HepG2 (cell line): ENCODE data around the gene MLLT10. TPM values are rescaled to one million over a fixed set of nuclear protein-coding genes. Genes with fewer than 3 reads are reported as not detected.

Experiments
- CENPT ChIP-seq: sonication (generic); formaldehyde crosslinking; IDR thresholded peaks from 2 replicates; pipeline ENCODE4 v1.8.0; 2022; ENCODE audit warnings: low read depth, mild to moderate bottlenecking, moderate library complexity, missing genetic modification reagents
- FOXK1 ChIP-seq: sonication (generic); formaldehyde crosslinking; IDR thresholded peaks from 2 replicates; pipeline ENCODE4 v1.4.0; 2020; ENCODE audit warnings: low read depth, missing genetic modification reagents, borderline replicate concordance
- PAWR ChIP-seq: sonication (generic); formaldehyde crosslinking; IDR thresholded peaks from 2 replicates; pipeline ENCODE4 v1.4.0; 2020; ENCODE audit warnings: missing genetic modification reagents, mild to moderate bottlenecking, borderline replicate concordance
- RFXAP ChIP-seq: sonication (generic); formaldehyde crosslinking; IDR thresholded peaks from 2 replicates; pipeline ENCODE4 v1.4.0; 2020; ENCODE audit warnings: missing genetic modification reagents, borderline replicate concordance
- SALL1 ChIP-seq: sonication (generic); formaldehyde crosslinking; IDR thresholded peaks from 2 replicates; pipeline ENCODE4 v1.8.0; 2022; ENCODE audit warnings: mild to moderate bottlenecking, missing genetic modification reagents
- SIN3A ChIP-seq: IDR thresholded peaks from 2 replicates; pipeline ENCODE4 v1.6.1; 2011; ENCODE audit warnings: low read depth, mild to moderate bottlenecking, control low read depth, low read length, borderline replicate concordance
- SMAD1 ChIP-seq: sonication (generic); formaldehyde crosslinking; IDR thresholded peaks from 2 replicates; pipeline ENCODE4 v1.4.0; 2020; ENCODE audit warnings: missing genetic modification reagents, low read depth, mild to moderate bottlenecking, borderline replicate concordance
- ZBTB4 ChIP-seq: sonication (generic); formaldehyde crosslinking; IDR thresholded peaks from 2 replicates; pipeline ENCODE4 v1.4.0; 2020; ENCODE audit warnings: missing genetic modification reagents, mild to moderate bottlenecking, borderline replicate concordance
- ZBTB42 ChIP-seq: sonication (generic); formaldehyde crosslinking; IDR thresholded peaks from 2 replicates; pipeline ENCODE4 v1.5.0; 2020; ENCODE audit warnings: mild to moderate bottlenecking, missing genetic modification reagents
- ZNF275 ChIP-seq: sonication (generic); formaldehyde crosslinking; IDR thresholded peaks from 2 replicates; pipeline ENCODE4 v1.8.0; 2022; ENCODE audit warnings: missing genetic modification reagents, mild to moderate bottlenecking, inconsistent platforms, borderline replicate concordance
- ZNF282 ChIP-seq: fragments of 450-650 bp; IDR thresholded peaks from 2 replicates; pipeline ENCODE4 v1.6.1; 2018; ENCODE audit not compliant: partially characterized antibody
- ZNF431 ChIP-seq: sonication (generic); formaldehyde crosslinking; IDR thresholded peaks from 2 replicates; pipeline ENCODE4 v1.9.0; 2022; ENCODE audit warnings: missing genetic modification reagents, low read depth, mild to moderate bottlenecking, borderline replicate concordance
- ZNF709 ChIP-seq: sonication (generic); formaldehyde crosslinking; IDR thresholded peaks from 2 replicates; pipeline ENCODE4 v1.5.0; 2020; ENCODE audit warnings: mild to moderate bottlenecking, missing genetic modification reagents
- ZNF749 ChIP-seq: sonication (generic); formaldehyde crosslinking; IDR thresholded peaks from 2 replicates; pipeline ENCODE4 v1.8.0; 2022; ENCODE audit warnings: mild to moderate bottlenecking, missing genetic modification reagents, moderate library complexity, borderline replicate concordance
- polyA plus RNA-seq, 8 experiments: library from polyadenylated mRNA; depleted of rRNA in 3 of 8; stranded (reverse) in 7 of 8; unstranded in 1 of 8; fragments of >200 nt; fragmentation: Illumina TruSeq in 4 of 8; extraction: Trizol in 4 of 8; gene quantifications; 2 replicates each; pipeline versions ENCODE4 v1.2.1 to v1.2.3, GENCODE V29; 2011 to 2016; ENCODE audit warnings: low read depth in 4 of 8, missing spikeins in 1 of 8, mixed read lengths in 1 of 8; ENCODE audit not compliant: insufficient read depth in 1 of 8
- total RNA-seq, 5 experiments: library from RNA; depleted of rRNA; stranded (reverse); fragments of >200 nt; fragmentation: Illumina TruSeq; extraction: Trizol; gene quantifications; 2 replicates each; pipeline ENCODE4 v1.2.3, GENCODE V29; 2016; ENCODE audit warnings: low read depth in 1 of 5
- TF ChIP-seq, protein P1 (sequence below): IDR thresholded peaks from 2 replicates; pipeline ENCODE4 v1.6.1; 2016; ENCODE audit warnings: mild to moderate bottlenecking
- TF ChIP-seq, protein P2 (sequence below): sonication (generic); formaldehyde crosslinking; IDR thresholded peaks from 2 replicates; pipeline ENCODE4 v1.8.0; 2022; ENCODE audit warnings: missing genetic modification reagents, low read depth, mild to moderate bottlenecking, borderline replicate concordance
- TF ChIP-seq, protein P3 (sequence below): sonication (generic); formaldehyde crosslinking; IDR thresholded peaks from 2 replicates; pipeline ENCODE4 v1.9.0; 2022; ENCODE audit warnings: missing genetic modification reagents, mild to moderate bottlenecking, borderline replicate concordance

Gene MLLT10
- total and polyA plus RNA-seq, 2 of the 13 experiments (the other 11 are each of a cell fraction or from before 2014, with no cell fraction given), result 51.3 to 84.1 TPM

GRCh38 chr10:21525367-21526187, 8.5 kb upstream of the MLLT10 start, which contains the start of gene SKIDA1 (continued):
- TF ChIP-seq SIN3A (peak; percentile 63; the same call in 1 of the 2 replicates), ZNF709 (CRISPR knock-in tag) (peak; percentile 66), ZBTB42 (CRISPR knock-in tag) (peak; percentile 65; the same call in 1 of the 2 replicates), CENPT (no peak), ZNF749 (CRISPR knock-in tag) (no peak; the same call in 1 of the 2 replicates), ZBTB4 (CRISPR knock-in tag) (peak; percentile 39; the same call in 1 of the 2 replicates), ZNF275 (CRISPR knock-in tag) (peak; percentile 65), RFXAP (0 out of 2 replicates have a peak, but pooled peaks have one; percentile 12), SMAD1 (CRISPR knock-in tag) (no peak), SALL1 (peak; percentile 88), PAWR (CRISPR knock-in tag) (no peak), ZNF431 (CRISPR knock-in tag) (peak; percentile 25), ZNF282 (no peak), FOXK1 (peak; percentile 69)
- TF ChIP-seq, protein P1, sequence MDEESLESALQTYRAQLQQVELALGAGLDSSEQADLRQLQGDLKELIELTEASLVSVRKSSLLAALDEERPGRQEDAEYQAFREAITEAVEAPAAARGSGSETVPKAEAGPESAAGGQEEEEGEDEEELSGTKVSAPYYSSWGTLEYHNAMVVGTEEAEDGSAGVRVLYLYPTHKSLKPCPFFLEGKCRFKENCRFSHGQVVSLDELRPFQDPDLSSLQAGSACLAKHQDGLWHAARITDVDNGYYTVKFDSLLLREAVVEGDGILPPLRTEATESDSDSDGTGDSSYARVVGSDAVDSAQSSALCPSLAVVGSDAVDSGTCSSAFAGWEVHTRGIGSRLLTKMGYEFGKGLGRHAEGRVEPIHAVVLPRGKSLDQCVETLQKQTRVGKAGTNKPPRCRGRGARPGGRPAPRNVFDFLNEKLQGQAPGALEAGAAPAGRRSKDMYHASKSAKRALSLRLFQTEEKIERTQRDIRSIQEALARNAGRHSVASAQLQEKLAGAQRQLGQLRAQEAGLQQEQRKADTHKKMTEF, result peak; percentile 81
- TF ChIP-seq, protein P2, sequence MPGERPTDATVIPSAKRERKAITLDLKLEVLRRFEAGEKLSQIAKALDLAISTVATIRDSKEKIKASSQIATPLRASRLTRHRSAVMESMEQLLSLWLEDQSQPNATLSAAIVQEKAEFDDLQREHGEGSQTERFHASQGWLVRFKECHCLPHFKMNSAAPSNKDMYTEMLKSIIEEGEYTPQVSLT (CRISPR knock-in tag), result 0 out of 2 replicates have a peak, but pooled peaks have one; percentile 12
- TF ChIP-seq, protein P3, sequence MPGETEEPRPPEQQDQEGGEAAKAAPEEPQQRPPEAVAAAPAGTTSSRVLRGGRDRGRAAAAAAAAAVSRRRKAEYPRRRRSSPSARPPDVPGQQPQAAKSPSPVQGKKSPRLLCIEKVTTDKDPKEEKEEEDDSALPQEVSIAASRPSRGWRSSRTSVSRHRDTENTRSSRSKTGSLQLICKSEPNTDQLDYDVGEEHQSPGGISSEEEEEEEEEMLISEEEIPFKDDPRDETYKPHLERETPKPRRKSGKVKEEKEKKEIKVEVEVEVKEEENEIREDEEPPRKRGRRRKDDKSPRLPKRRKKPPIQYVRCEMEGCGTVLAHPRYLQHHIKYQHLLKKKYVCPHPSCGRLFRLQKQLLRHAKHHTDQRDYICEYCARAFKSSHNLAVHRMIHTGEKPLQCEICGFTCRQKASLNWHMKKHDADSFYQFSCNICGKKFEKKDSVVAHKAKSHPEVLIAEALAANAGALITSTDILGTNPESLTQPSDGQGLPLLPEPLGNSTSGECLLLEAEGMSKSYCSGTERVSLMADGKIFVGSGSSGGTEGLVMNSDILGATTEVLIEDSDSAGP, result peak; percentile 82
